Activated CD8-positive, alpha-beta T cell treated with anti-CD3 and anti-CD28 coated beads, Interleukin-2, amount 10 ng/mL, durations not matched to agents 7 days and 5 days (primary cell): ENCODE data around the gene BTBD9. TPM values are rescaled to one million over a fixed set of nuclear protein-coding genes. Genes with fewer than 3 reads are reported as not detected.

Experiments
- ATAC-seq: fragments of 150-1000 bp; cut with Tn5 transposase; one replicate; pipeline ENCODE4 v1.10.0; 2021; ENCODE audit warnings: moderate library complexity
- CTCF ChIA-PET: fragments of 350-600 bp; sonication (Branson Sonifier 250); formaldehyde crosslinking; loops from one replicate; lab custom pipeline; 2021; ENCODE audit warnings: antibody characterized with exemption; lab: Charles Lee
- POLR2A ChIA-PET: fragments of 350-600 bp; sonication (Branson Sonifier 250); formaldehyde crosslinking; loops from one replicate; lab custom pipeline; 2021; ENCODE audit warnings: antibody characterized with exemption; lab: Charles Lee
- DNase-seq: peaks from one replicate; pipeline ENCODE4 v3.0.0-alpha.2; 2020
- H3K27ac Mint-ChIP-seq: one replicate; pipeline ENCODE4 v1.8.0; 2021; ENCODE audit warnings: mild to moderate bottlenecking, mixed read lengths
- H3K27me3 Mint-ChIP-seq: one replicate; pipeline ENCODE4 v1.8.0; 2021; ENCODE audit warnings: low read depth, mixed read lengths
- H3K36me3 Mint-ChIP-seq: one replicate; pipeline ENCODE4 v1.8.0; 2021; ENCODE audit warnings: low read depth, mixed read lengths
- H3K4me1 Mint-ChIP-seq: one replicate; pipeline ENCODE4 v1.8.0; 2021; ENCODE audit warnings: low read depth, mixed read lengths
- H3K4me3 Mint-ChIP-seq: one replicate; pipeline ENCODE4 v1.8.0; 2021; ENCODE audit warnings: mild to moderate bottlenecking, mixed read lengths
- H3K9me3 Mint-ChIP-seq: one replicate; pipeline ENCODE4 v1.8.0; 2022; ENCODE audit warnings: mixed read lengths; ENCODE audit not compliant: insufficient read depth
- total RNA-seq, 2 experiments: library from RNA; stranded (reverse); gene quantifications; one replicate each; pipeline ENCODE4 v1.2.3, GENCODE V29; 2021

Gene BTBD9
- total RNA-seq, 2 experiments from 2014 or later: 9.4 to 12.4 TPM

- Mint-ChIP-seq H3K4me3 (no peak overlapping the region), H3K27me3 (no peaks in the 10 kb centered on the region), H3K4me1 (peaks cover 5% of the 10 kb centered on the region), H3K27ac (no peak overlapping the region), H3K36me3 (no peaks in the 10 kb centered on the region), H3K9me3 (no peaks in the 10 kb centered on the region)
- ChIA-PET CTCF (no interaction called here), POLR2A (no interaction called here)
- ATAC-seq: no peak
- no peak for DNase-seq
These were observed 354.8 kb downstream of the BTBD9 start for GRCh38 chr6:38284802-38285394.

DNA sequence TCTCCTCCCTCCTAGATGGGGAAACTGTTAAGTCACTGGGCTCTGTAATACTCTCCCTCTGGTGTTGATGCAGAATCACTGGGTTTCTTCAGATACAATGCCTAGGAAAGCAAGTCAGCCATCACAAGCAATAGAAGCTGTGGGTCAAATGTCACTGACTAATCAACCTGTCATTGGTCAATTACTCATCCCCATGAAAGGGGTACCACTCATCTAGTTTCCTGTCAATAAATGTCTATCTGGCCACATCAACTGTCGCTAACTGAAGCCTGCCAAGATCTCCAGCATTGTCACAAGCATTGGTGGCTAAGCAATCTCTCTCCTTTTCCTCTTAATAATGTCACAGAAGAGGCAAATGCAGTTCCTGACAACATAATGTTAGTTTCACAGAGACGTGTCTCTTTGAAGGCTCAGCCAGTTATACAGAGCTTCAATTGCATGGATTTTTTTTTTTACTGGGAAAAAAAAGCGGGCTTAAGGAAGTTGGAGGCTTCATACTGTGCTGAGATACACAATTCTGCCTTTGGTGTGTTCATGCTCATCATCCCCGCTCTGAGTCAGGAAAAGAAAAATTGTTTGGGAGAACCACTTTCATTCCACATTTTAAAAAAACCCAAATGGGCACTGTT lies 355.9 kb downstream of the BTBD9 start:
- DNase-seq: no peak
- no peaks in the 10 kb centered on the region for H3K36me3 Mint-ChIP-seq
- H3K9me3 Mint-ChIP-seq: no peaks in the 10 kb centered on the region
- POLR2A ChIA-PET: no interaction called here
- CTCF ChIA-PET: no interaction called here
- H3K4me1 Mint-ChIP-seq: peaks cover 5% of the 10 kb centered on the region
- H3K27me3 Mint-ChIP-seq: no peaks in the 10 kb centered on the region
- no peak overlapping the region for H3K4me3 Mint-ChIP-seq
- no peak overlapping the region for H3K27ac Mint-ChIP-seq
- ATAC-seq: no peak

- Mint-ChIP-seq H3K27ac (no peak overlapping the region), H3K4me3 (no peak overlapping the region), H3K4me1 (peaks cover 5% of the 10 kb centered on the region), H3K27me3 (no peaks in the 10 kb centered on the region), H3K36me3 (no peaks in the 10 kb centered on the region), H3K9me3 (no peaks in the 10 kb centered on the region)
- DNase-seq (no peak), ATAC-seq (no peak)
- ChIA-PET POLR2A (no interaction called here), CTCF (no interaction called here)
These were observed 356.8 kb downstream of the BTBD9 start for GRCh38 chr6:38282911-38283310.

GRCh38 chr6:38281126-38281525 lies 358.6 kb downstream of the BTBD9 start:
- no peak overlapping the region for H3K27ac Mint-ChIP-seq
- POLR2A ChIA-PET: no interaction called here
- H3K27me3 Mint-ChIP-seq: no peaks in the 10 kb centered on the region
- H3K9me3 Mint-ChIP-seq: no peaks in the 10 kb centered on the region
- no peaks in the 10 kb centered on the region for H3K36me3 Mint-ChIP-seq
- CTCF ChIA-PET: interaction anchor here (0.7 kb wide), 1 partner anchor 9 kb away, joined by 3 read pairs; no protein-coding TSS in a partner anchor
- ATAC-seq: no peak
- no peak overlapping the region for H3K4me3 Mint-ChIP-seq
- no peak for DNase-seq
- H3K4me1 Mint-ChIP-seq: peaks cover 5% of the 10 kb centered on the region

DNA sequence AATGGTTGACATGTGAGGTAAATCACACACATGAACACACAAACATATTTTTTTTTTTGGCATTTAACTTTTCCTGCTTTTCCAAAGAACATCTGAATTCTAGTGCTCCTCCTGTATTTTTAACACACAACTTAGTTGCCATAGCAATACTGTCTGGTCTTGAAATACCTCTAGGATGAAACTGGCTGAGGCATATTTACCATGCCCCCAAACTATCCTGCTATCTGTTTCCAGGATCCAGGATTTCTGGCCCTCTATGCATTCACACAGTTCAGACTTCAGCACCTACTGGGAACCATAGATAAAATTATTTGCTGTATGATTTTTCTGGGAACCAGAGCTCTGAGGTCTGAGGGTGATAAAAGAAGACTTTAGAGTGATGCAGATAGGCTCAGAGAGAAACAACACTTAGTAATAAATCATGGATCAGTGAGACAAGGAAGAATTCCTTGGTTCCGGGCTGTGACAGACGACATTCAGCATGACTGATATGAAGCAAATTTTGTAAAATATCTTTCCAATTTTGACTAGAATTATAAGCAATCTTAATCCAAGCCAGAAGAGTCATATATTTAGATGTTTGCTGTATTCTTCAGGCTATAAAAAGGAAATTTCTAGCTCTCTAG lies 359.7 kb downstream of the BTBD9 start:
- Mint-ChIP-seq H3K9me3 (no peaks in the 10 kb centered on the region), H3K27me3 (no peaks in the 10 kb centered on the region), H3K4me1 (peaks cover 5% of the 10 kb centered on the region), H3K4me3 (no peak overlapping the region), H3K27ac (no peak overlapping the region), H3K36me3 (no peaks in the 10 kb centered on the region)
- ATAC-seq (no peak), DNase-seq (no peak)
- ChIA-PET POLR2A (no interaction called here), CTCF (no interaction called here)

DNA sequence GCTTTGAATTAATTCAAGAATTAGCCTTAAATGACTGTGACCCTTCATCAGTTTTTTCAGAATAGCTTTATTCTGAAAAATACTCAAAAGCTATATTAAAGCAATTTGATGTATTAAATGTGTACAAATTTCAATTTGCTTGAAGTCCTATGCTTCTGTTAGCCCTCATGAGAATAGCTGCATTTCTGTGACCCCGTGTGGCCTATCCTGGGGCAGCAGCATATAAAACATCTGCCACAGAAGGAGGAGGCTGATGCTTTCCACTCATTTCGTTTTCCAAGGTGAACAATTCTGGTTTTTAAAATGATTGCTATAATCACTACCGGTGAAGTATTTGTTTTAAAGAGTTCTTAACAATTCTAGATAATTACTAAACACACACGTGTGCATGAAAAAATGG lies 360.3 kb downstream of the BTBD9 start:
- Mint-ChIP-seq H3K27ac (no peak overlapping the region), H3K4me3 (no peak overlapping the region), H3K27me3 (no peaks in the 10 kb centered on the region), H3K4me1 (peaks cover 5% of the 10 kb centered on the region), H3K36me3 (no peaks in the 10 kb centered on the region), H3K9me3 (no peaks in the 10 kb centered on the region)
- CTCF ChIA-PET: no interaction called here
- POLR2A ChIA-PET: no interaction called here
- DNase-seq (no peak), ATAC-seq (no peak)

- ChIA-PET POLR2A (no interaction called here), CTCF (no interaction called here)
- no peak for ATAC-seq
- no peak for DNase-seq
- H3K4me1 Mint-ChIP-seq: peaks cover 9% of the 10 kb centered on the region
- H3K27me3 Mint-ChIP-seq: no peaks in the 10 kb centered on the region
- H3K27ac Mint-ChIP-seq: no peak overlapping the region
- H3K36me3 Mint-ChIP-seq: no peaks in the 10 kb centered on the region
- H3K9me3 Mint-ChIP-seq: no peaks in the 10 kb centered on the region
- H3K4me3 Mint-ChIP-seq: no peak overlapping the region
These were observed 366.4 kb downstream of the BTBD9 start for GRCh38 chr6:38273325-38273724.

DNA sequence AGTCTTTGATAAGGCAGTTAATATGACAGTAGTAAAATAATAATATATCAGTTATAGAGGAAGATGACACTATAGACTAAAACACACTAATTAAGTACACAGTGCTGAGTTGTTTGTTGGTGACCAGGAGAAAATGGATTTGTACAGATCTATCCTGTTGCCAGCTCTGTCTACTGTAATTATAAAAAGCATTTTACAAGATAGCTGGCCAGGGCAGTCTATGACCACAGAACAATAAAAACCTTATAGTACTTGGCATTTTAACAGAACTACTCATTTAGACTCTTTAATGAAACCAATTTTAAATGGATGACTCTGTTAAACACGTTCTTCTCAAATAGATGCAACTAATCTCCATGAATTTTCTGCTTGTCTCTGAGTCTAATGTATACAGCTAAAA lies 367.5 kb downstream of the BTBD9 start:
- Mint-ChIP-seq H3K27ac (no peak overlapping the region), H3K4me1 (peaks cover 9% of the 10 kb centered on the region), H3K9me3 (no peaks in the 10 kb centered on the region), H3K36me3 (no peaks in the 10 kb centered on the region), H3K27me3 (no peaks in the 10 kb centered on the region), H3K4me3 (no peak overlapping the region)
- ChIA-PET CTCF (interaction anchor here (0.9 kb wide), 1 partner anchor 9 kb away, joined by 3 read pairs; no protein-coding TSS in a partner anchor), POLR2A (no interaction called here)
- no peak for ATAC-seq
- no peak for DNase-seq

DNA sequence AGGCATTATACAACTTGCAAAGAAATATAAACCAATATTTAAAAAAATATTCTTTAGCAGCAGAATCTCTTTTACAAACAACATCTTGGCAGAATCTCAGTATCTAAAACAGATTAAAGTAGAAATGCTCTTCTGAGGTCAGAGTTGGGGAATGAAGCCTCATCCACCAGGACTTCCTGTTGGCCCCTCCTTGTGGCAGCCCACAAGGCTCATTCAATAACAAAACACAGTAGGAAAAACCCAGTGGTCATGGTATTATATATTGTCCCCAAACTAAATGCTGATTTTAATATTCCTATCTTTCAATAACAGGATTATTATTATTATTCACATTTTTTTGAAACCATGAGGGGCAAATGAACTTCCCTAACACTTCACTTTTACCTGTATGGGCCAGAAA lies 368.6 kb downstream of the BTBD9 start:
- ChIA-PET POLR2A (no interaction called here), CTCF (no interaction called here)
- H3K4me3 Mint-ChIP-seq: no peak overlapping the region
- no peaks in the 10 kb centered on the region for H3K36me3 Mint-ChIP-seq
- H3K4me1 Mint-ChIP-seq: peaks cover 9% of the 10 kb centered on the region
- no peak for ATAC-seq
- no peak for DNase-seq
- no peak overlapping the region for H3K27ac Mint-ChIP-seq
- no peaks in the 10 kb centered on the region for H3K9me3 Mint-ChIP-seq
- H3K27me3 Mint-ChIP-seq: no peaks in the 10 kb centered on the region

- CTCF ChIA-PET: no interaction called here
- ATAC-seq (no peak), DNase-seq (no peak)
- POLR2A ChIA-PET: no interaction called here
- Mint-ChIP-seq H3K36me3 (no peaks in the 10 kb centered on the region), H3K9me3 (no peaks in the 10 kb centered on the region), H3K4me3 (no peak overlapping the region), H3K4me1 (peaks cover 9% of the 10 kb centered on the region), H3K27ac (no peak overlapping the region), H3K27me3 (no peaks in the 10 kb centered on the region)
These were observed 369.4 kb downstream of the BTBD9 start for GRCh38 chr6:38270367-38270766.

DNA sequence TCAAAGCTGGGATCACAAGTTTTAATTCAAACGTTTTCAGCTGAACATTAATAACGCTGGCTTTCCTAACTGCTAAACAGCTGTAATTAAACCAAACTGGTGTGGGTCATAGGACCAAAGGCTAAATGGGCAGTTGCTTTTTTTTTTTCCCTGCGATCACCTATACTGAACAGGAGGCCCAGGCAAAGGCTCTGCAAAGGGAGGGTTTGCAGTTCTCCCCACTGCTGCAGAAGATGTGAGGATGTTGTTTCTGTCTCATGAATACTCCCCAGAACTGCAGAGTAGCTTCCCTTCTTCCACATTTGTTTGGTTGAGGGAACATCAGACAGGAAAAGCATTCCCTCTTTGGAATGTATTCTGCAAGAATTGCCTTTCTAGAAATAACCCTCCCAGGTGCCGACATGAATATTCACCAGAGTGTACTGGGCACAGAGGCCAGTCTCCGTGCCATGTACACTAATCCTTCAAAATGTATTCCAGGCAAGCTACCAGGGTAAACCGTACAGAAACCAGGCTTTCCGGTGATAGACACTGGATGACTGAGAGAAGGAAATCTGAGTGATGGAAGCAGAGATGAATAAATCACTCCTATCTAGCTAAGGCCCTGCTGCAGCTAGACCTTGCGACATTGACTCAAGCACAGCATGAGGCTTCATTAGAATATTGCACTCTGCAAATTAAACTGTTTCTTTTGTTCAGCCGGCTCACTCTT lies 370.1 kb downstream of the BTBD9 start:
- ChIA-PET POLR2A (no interaction called here), CTCF (no interaction called here)
- Mint-ChIP-seq H3K4me3 (no peak overlapping the region), H3K36me3 (no peaks in the 10 kb centered on the region), H3K9me3 (no peaks in the 10 kb centered on the region), H3K27ac (no peak overlapping the region), H3K27me3 (no peaks in the 10 kb centered on the region), H3K4me1 (peaks cover 9% of the 10 kb centered on the region)
- ATAC-seq: no peak
- no peak for DNase-seq

GRCh38 chr6:38268342-38268741 lies 371.4 kb downstream of the BTBD9 start:
- Mint-ChIP-seq H3K27me3 (no peaks in the 10 kb centered on the region), H3K9me3 (no peaks in the 10 kb centered on the region), H3K27ac (no peak overlapping the region), H3K4me1 (peaks cover 9% of the 10 kb centered on the region), H3K36me3 (no peaks in the 10 kb centered on the region), H3K4me3 (no peak overlapping the region)
- ATAC-seq (no peak), DNase-seq (no peak)
- ChIA-PET CTCF (no interaction called here), POLR2A (no interaction called here)
